Loucy (cell line): Measurements from ENCODE around the gene SNRNP27.

Experiments
- CTCF ChIP-seq: fragments of 200-600 bp; sonication (generic); conservative IDR thresholded peaks from 2 replicates; pipeline ENCODE4 v1.5.1; 2014; ENCODE audit warnings: mild to moderate bottlenecking, antibody characterized with exemption, low read length
- EZH2phosphoT487 ChIP-seq: fragments of 200-600 bp; IDR thresholded peaks from 2 replicates; pipeline ENCODE4 v1.6.1; 2018; ENCODE audit warnings: antibody characterized with exemption, mild to moderate bottlenecking, moderate library complexity, borderline replicate concordance

- TF ChIP-seq CTCF = no peak
- no peak for TF ChIP-seq EZH2phosphoT487
Observed at GRCh38 chr2:69937968-69938367, 44.2 kb downstream of the SNRNP27 start.
